ENCODE data around the gene ABI2. TPM values are rescaled to one million over a fixed set of nuclear protein-coding genes. Genes with fewer than 3 reads are reported as not detected.

The ABI2 gene
- total RNA-seq, 1 donor from 2014 or later = 31.7 TPM

Other genes starting within 250 kb of the ABI2 start
- 19.4 TPM for gene CYP20A1, start 89.4 kb upstream of the ABI2 start, total RNA-seq
- gene RAPH1, start 206.9 kb downstream of the ABI2 start, total RNA-seq = 22.6 TPM

Measured in vagina (tissue), 1 donor.